M059J (cell line): Measurements from ENCODE around the gene LEFTY2. TPM values are rescaled to one million over a fixed set of nuclear protein-coding genes. Genes with fewer than 3 reads are reported as not detected.
"Not testable (repeated sequence)": the region's sequence is repeated elsewhere in the genome, so short reads cannot be mapped to it uniquely, and the experiment has no call there.

Source experiments
- DNase-seq: peaks from one replicate; pipeline ENCODE4 v3.0.0-alpha.2; 2012; ENCODE audit warnings: low read depth
- total RNA-seq: library from RNA; depleted of rRNA; stranded (reverse); fragments of >200 nt; shearing (Covaris generic); gene quantifications from 2 replicates; pipeline ENCODE4 v1.2.3, GENCODE V29; 2014

LEFTY2 gene
- total RNA-seq, 1 experiment from 2014 or later: not detected

GRCh38 chr1:225953315-225953714, 12.3 kb upstream of the LEFTY2 start:
- no peak for DNase-seq

GRCh38 chr1:225950905-225951497, 10.0 kb upstream of the LEFTY2 start:
- DNase-seq: no peak

DNA sequence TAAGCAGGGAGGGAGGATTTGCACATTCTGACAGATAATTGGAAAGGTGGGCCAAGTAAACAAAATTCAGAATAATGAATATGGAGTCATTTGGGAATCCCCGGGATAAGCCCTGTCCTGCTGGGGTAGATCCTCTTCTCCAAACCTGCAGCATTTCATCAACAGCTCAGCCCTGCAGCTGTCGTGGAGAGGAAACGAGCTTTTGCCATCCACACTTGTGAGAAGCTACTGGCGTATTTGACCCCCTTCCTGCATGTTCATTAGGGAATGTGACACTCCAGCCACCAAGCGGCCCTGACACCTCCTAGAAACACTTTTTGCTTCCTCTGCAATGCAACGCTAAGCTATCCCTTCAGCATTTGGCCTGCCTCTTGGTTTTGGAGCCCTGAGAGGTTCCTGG, 8.0 kb upstream of the LEFTY2 start:
- DNase-seq: no peak

DNA sequence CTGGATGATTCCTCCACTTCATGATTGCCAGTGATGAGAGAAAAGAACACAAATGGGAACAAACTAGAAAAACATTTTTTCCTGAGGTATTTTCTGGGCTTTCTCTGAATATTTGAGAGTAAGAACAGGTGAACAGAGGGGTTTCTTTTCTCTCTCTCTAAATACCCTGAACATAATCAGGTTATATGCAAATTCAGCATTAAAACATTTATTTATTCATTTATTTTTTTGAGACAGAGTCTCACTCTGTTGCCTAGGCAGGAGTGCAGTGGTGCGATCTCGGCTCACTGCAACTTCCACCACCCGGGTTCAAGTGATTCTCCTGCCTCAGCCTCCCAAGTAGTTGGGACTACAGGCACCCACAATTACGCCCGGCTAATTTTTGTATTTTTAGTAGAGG, 5.8 kb upstream of the LEFTY2 start:
- DNase-seq: no peak

DNA sequence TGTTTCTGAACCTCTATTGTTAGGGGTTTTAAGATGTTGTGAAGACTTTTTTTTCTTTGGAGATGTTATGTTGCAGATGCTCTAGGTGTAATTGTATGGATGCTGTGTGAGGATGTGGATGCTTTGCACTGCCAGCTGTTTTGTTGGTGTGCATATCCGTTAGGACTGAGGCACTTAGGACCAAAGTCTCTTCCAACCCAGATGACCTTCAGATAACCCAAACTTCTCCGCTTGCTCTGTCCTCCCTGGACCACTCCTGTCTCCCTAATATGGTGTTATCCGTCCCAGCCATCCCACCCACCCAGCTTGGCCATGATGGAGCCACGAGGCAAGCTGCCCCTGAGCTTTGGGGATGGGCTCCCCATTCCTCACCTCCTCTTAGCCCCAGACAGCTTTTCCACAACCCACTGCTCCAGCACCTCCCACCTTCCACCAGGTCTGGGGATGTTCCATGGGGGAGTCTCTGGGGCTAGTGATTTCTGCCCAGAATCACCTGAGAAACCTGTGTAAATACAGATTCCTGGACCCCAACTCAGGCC, 5.1 kb upstream of the LEFTY2 start:
- DNase-seq: no peak

DNA sequence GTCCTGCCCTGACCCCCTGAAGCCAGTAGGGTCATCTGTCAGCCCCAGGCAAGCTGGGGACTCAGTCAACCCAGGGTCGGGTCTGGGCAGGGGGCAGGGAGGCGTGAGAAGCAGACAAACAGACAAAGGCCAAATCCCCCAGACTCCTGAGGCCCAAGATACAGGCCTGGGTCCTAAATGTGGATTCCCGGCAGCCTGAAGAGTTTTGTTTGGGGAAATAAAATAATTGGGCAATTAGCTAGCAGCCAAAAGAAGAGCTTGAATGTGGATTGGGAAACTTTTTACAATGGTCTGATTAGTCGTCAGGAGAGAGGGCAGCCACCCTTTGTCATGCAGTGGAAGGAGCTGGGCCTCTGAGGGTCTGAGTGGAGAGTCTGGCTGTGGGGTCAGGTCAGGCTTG, 4.5 kb upstream of the LEFTY2 start:
- no peak for DNase-seq

GRCh38 chr1:225944951-225945350, 3.9 kb upstream of the LEFTY2 start:
- DNase-seq: no peak

GRCh38 chr1:225944387-225944786, 3.4 kb upstream of the LEFTY2 start:
- DNase-seq: no peak

GRCh38 chr1:225943582-225943981, 2.6 kb upstream of the LEFTY2 start:
- no peak for DNase-seq

GRCh38 chr1:225942574-225942973, 1.6 kb upstream of the LEFTY2 start:
- DNase-seq: no peak

DNA sequence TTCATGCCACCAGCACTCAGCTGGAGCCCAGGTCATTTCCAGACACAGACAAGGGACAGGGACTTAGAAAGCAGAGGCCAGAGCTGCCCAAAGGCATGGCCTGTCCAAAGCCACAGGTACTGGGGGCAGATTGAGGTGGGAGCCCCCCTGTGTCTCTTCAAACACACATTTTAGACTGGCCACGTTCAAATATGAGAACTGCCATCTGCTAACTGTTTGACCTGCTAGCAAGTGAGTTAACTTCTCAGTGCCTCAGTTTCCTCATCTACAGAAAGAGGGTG, 862 bp upstream of the LEFTY2 start:
- DNase-seq: no peak

DNA sequence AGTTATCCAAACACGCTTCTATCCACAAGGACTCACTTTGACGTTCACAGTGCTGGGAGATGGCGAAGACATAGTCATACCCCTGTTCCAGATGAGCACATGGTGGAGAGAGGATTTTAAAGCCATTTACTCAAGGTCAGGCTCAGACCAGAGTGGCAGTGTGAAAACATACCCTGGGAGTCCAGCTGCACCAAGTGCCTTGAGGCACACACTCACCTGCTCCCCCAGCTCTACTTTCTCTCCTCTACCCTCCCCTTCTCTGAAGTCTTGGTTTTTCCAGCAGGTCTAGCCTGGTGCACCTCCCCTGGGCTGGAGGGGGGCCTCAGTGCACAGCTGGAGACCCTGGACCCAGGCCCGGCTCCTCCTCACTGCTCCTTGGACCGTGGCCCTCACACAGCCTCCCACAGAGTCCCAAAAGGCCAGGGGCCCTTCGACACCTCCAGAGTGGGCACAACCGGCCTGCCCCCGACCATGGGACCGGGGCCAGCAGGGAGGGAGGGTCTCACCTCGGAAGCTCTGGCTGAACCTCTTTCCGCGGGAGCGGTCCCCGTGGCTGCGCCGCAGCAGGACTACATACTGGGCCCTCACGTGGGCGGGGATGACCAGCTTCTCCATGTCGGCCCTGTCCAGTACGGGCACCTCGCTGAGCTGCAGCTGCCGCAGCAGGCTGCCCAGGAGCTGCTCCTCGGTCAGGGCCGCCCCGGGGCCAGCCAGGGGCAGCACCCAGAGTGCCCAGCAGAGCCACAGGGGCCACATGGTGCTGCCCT, 452 bp downstream of the LEFTY2 start:
- DNase-seq: no peak

DNA sequence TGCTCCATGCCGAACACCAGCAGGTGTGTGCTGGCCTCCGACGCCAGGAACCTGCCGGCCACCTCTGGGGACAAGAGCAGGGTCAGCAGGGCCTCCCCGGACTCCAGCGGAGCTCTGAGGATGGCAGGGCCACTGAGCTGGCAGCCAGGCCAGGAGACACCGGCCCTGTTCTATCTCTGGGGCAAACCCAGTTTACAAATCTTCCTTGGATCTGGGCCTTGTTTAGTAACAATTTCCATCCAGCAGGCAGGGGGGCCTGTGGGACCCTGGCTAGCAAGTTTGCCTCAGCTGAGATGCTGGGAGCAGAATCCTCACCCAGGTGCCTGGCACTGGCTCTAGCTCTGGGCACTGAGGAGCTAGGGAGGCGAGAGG, 1.1 kb downstream of the LEFTY2 start:
- not testable (repeated sequence) for DNase-seq

- not testable (repeated sequence) for DNase-seq
Measured at GRCh38 chr1:225939097-225939938, 1.7 kb downstream of the LEFTY2 start.

GRCh38 chr1:225937048-225937968, 3.7 kb downstream of the LEFTY2 start:
- DNase-seq: no peak

GRCh38 chr1:225936523-225936922, 4.5 kb downstream of the LEFTY2 start:
- no peak for DNase-seq

- DNase-seq: not testable (repeated sequence)
Measured at GRCh38 chr1:225936086-225936485, 4.9 kb downstream of the LEFTY2 start.

GRCh38 chr1:225934711-225935110, 6.3 kb downstream of the LEFTY2 start:
- DNase-seq: peak; percentile 20

DNA sequence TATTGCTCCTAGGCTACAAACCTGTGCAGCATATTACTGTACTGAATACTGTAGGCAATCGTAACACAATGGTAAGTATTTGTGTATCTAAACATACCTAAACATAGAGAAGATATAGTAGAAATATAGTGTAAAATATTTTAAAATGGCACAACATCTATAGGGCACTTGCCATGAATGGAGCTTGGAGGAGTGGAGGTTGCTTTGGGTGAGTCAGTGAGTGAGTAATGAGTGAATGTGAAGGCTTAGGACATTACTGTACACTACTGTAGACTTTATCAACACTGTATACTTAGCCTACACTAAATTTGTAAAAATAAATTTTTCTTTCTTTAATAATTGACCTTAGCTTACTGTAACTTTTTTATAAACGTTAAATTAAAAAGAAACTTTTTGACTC, 7.9 kb downstream of the LEFTY2 start:
- DNase-seq: peak; percentile 68

GRCh38 chr1:225931270-225932136, 9.5 kb downstream of the LEFTY2 start:
- DNase-seq: no peak

DNA sequence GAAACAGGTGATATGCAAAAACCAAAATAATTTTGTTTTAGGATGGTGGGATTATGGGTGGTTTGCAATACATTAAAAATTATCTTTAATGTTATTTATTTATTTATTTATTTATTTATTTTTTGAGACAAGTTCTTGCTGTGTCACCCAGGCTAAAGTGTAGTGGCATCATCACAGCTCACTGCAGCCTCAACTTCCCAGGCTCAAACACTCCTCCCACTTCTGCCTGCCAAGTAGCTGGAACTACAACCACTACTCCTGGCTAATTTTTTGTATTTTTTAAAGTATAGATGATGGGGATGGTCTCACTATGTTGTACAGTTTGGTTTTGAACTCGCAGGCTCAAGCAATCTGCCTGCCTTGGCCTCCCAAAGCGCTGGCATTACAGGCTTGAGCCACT, 10.5 kb downstream of the LEFTY2 start:
- DNase-seq: no peak
